ENCODE data around the gene USP49. TPM values are rescaled to one million over a fixed set of nuclear protein-coding genes. Genes with fewer than 3 reads are reported as not detected.

The USP49 gene
- total RNA-seq, 2 experiments from 2014 or later: 1.3 TPM

DNA sequence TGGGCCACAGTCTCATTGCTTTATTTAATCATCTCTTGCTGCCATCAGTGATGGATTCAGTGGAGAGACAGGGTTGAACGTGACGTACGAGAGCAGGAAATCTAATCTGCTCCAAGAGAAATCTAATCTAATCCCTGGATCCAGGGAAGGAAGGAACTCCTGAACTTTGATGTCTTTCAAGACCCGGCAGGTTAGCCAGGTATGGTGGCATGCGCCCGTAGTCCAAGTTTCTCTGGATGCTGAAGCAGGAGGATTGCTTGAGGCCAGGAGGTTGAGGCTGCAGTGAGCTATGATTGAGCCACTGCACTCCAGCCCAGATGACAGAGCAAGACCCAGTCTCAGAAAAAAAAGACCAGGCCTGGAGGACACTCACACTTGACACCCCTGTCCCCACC lies 136.5 kb downstream of the USP49 start:
- DNase-seq (no peak), ATAC-seq (ENCODE audit: poor library complexity) (no peak)
- Histone ChIP-seq H3K36me3 (ENCODE audit: insufficient read depth, low read length) (no peaks in the 10 kb centered on the region), H3K9me3 (ENCODE audit: control insufficient read depth in 1 of 2, insufficient read depth in 1 of 2, low read length in 2 of 2) (no peaks in the 10 kb centered on the region), H3K27me3 (ENCODE audit: control insufficient read depth in 1 of 2, insufficient read depth in 2 of 2, low read length in 2 of 2) (no peaks in the 10 kb centered on the region), H3K4me3 (ENCODE audit: low read length) (no peak overlapping the region), H3K4me1 (ENCODE audit: insufficient read depth, low read length) (no peaks in the 10 kb centered on the region), H3K27ac (ENCODE audit: low read depth in 1 of 2, low read length in 2 of 2) (no peak overlapping the region)
- TF ChIP-seq, protein P1, sequence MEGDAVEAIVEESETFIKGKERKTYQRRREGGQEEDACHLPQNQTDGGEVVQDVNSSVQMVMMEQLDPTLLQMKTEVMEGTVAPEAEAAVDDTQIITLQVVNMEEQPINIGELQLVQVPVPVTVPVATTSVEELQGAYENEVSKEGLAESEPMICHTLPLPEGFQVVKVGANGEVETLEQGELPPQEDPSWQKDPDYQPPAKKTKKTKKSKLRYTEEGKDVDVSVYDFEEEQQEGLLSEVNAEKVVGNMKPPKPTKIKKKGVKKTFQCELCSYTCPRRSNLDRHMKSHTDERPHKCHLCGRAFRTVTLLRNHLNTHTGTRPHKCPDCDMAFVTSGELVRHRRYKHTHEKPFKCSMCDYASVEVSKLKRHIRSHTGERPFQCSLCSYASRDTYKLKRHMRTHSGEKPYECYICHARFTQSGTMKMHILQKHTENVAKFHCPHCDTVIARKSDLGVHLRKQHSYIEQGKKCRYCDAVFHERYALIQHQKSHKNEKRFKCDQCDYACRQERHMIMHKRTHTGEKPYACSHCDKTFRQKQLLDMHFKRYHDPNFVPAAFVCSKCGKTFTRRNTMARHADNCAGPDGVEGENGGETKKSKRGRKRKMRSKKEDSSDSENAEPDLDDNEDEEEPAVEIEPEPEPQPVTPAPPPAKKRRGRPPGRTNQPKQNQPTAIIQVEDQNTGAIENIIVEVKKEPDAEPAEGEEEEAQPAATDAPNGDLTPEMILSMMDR (IDR thresholded peaks at IDR 0.05): no peak
- Mint-ChIP-seq H3K27ac (no peak overlapping the region), H3K9me3 (no peaks in the 10 kb centered on the region), H3K4me1 (ENCODE audit: low read depth) (no peaks in the 10 kb centered on the region), H3K27me3 (no peaks in the 10 kb centered on the region), H3K4me3 (no peak overlapping the region), H3K36me3 (ENCODE audit: low read depth) (no peaks in the 10 kb centered on the region)
- ChIA-PET CTCF (no interaction called here), POLR2A (no interaction called here)
- intact Hi-C loops (cut with DNase I, micrococcal nuclease): no loop called here

DNA sequence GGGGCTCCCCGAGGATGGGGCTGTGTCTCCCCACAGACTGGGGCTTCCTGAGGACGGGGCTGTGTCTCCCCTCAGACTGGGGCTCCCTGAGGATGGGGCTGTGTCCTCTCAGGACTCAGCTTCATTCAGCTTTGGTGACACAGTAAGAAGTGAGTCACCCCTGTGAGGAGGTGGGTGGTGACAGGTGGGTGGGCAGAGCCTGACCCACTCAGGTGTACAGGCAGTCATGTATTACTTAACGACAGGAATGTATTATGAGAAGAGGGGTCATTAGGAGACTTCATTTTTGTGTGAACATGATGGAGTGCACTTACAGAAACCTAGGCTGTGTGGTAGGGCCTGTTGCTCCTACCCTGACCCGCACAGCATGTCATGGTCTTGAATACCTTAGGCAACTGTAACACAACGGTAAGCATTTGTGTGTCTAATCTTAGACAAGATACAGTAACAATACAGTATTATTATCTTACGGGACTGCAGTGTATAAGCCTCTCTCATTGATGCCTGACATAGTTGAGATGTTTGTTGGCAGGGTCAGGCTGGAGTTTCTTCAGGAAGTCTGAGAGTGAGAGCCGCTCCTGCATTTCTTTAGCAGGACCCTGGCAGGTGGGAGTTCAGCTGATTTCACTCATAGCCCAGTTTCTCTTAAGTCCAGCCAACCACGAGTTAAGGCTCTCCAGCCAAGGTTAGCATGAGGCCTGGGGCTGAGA lies 137.1 kb downstream of the USP49 start:
- H3K27me3 ChIP-seq (ENCODE audit: control insufficient read depth in 1 of 2, insufficient read depth in 2 of 2, low read length in 2 of 2): no peaks in the 10 kb centered on the region
- Mint-ChIP-seq H3K36me3 (ENCODE audit: low read depth) (no peaks in the 10 kb centered on the region), H3K27ac (no peak overlapping the region), H3K4me1 (ENCODE audit: low read depth) (no peaks in the 10 kb centered on the region), H3K4me3 (no peak overlapping the region), H3K27me3 (no peaks in the 10 kb centered on the region), H3K9me3 (no peaks in the 10 kb centered on the region)
- H3K4me1 ChIP-seq (ENCODE audit: insufficient read depth, low read length): no peaks in the 10 kb centered on the region
- H3K27ac ChIP-seq (ENCODE audit: low read depth in 1 of 2, low read length in 2 of 2): no peak overlapping the region
- no peaks in the 10 kb centered on the region for H3K9me3 ChIP-seq (ENCODE audit: control insufficient read depth in 1 of 2, insufficient read depth in 1 of 2, low read length in 2 of 2)
- H3K36me3 ChIP-seq (ENCODE audit: insufficient read depth, low read length): no peaks in the 10 kb centered on the region
- ChIA-PET POLR2A (no interaction called here), CTCF (no interaction called here)
- DNase-seq (no peak), ATAC-seq (ENCODE audit: poor library complexity) (no peak)
- H3K4me3 ChIP-seq (ENCODE audit: low read length): no peak overlapping the region
- intact Hi-C loops (cut with DNase I, micrococcal nuclease): no loop called here
- TF ChIP-seq, protein P1 (IDR thresholded peaks at IDR 0.05): no peak

DNA sequence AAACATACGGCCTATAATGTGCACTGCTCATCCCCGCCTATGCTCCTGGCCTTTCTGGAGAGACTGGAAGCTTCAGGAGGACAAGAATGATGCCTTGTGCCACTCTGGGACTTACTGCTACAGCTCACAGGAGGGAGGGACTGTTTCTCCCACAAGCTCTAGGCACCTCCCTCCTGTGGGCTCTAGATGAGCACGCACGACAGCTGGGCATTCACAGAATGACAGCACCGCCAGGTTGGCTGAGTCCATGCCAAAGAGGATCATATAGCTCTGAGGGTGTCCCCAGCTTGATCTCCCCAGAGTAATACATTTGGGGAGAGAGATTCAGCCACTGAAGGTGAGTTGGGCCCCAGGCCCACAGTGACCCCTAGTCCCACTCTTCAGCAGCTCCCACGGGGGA lies 137.9 kb downstream of the USP49 start:
- no peaks in the 10 kb centered on the region for H3K36me3 Mint-ChIP-seq (ENCODE audit: low read depth)
- H3K27me3 Mint-ChIP-seq: no peaks in the 10 kb centered on the region
- ChIA-PET CTCF (no interaction called here), POLR2A (no interaction called here)
- H3K27me3 ChIP-seq (ENCODE audit: control insufficient read depth in 1 of 2, insufficient read depth in 2 of 2, low read length in 2 of 2): no peaks in the 10 kb centered on the region
- H3K4me1 ChIP-seq (ENCODE audit: insufficient read depth, low read length): no peaks in the 10 kb centered on the region
- H3K36me3 ChIP-seq (ENCODE audit: insufficient read depth, low read length): no peaks in the 10 kb centered on the region
- TF ChIP-seq, protein P1 (IDR thresholded peaks at IDR 0.05): no peak
- ATAC-seq (ENCODE audit: poor library complexity): no peak
- no peak overlapping the region for H3K27ac ChIP-seq (ENCODE audit: low read depth in 1 of 2, low read length in 2 of 2)
- no peak for DNase-seq
- H3K4me3 ChIP-seq (ENCODE audit: low read length): no peak overlapping the region
- H3K4me1 Mint-ChIP-seq (ENCODE audit: low read depth): no peaks in the 10 kb centered on the region
- intact Hi-C loops (cut with DNase I, micrococcal nuclease): no loop called here
- H3K9me3 ChIP-seq (ENCODE audit: control insufficient read depth in 1 of 2, insufficient read depth in 1 of 2, low read length in 2 of 2): no peaks in the 10 kb centered on the region
- no peak overlapping the region for H3K4me3 Mint-ChIP-seq
- no peak overlapping the region for H3K27ac Mint-ChIP-seq
- H3K9me3 Mint-ChIP-seq: no peaks in the 10 kb centered on the region

Data from CD4-positive, alpha-beta T cell (primary cell).